SIG-M5 treated with dmso at 0.1 percent for 504 hours (cell line): ENCODE results near the gene SIAH3.

Experiments
- DNase-seq: peaks from one replicate; lab custom pipeline; 2025; ENCODE audit not compliant: unreplicated experiment; lab: John Stamatoyannopoulos, UW

SIAH3 gene

GRCh38 chr13:45863709-45864590 is 12.4 kb upstream of the SIAH3 start:
- no peak for DNase-seq

GRCh38 chr13:45861322-45861721 is 9.8 kb upstream of the SIAH3 start:
- no peak for DNase-seq

DNA sequence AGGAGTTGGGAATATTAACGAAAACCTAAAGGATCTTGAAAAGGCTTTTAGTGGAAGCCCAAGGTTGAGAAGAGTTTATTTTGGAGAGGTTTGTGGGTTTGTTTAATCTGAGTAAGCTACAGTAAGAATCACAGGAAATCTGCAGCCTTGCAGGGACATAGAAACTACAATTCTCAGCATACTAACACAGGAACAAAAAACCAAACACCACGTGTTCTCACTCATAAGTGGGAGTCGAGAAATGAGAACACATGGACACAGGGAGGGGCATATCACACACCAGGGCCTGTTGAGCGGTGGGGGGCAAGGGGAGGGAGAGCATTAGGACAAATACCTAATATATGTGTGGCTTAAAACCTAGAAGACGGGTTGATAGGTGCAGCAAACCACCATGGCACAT is 8.7 kb upstream of the SIAH3 start:
- no peak for DNase-seq

GRCh38 chr13:45859705-45860104 is 8.2 kb upstream of the SIAH3 start:
- DNase-seq = no peak

DNA sequence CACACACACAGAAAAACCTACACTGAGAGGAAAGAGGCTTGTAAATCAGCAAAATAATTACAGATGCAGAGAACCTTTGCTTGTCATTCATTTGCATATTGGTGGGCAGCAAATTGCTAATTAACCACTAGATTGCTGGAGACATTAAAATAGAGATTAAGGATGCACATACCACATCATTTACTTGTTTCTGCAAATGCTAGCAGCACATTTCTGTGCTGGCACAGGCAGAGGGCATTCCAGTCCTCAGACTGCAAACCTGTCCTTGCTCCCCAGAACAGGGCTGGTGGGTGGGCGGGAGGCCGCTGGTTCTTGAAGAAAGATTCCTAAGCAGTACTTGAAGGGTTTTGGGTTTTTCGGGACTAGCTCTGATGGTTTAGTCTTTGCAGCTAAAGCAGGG is 941 bp upstream of the SIAH3 start:
- DNase-seq = no peak

GRCh38 chr13:45851956-45852355 is 403 bp upstream of the SIAH3 start:
- no peak for DNase-seq

GRCh38 chr13:45850027-45850613 is 1.4 kb downstream of the SIAH3 start:
- DNase-seq = no peak

- DNase-seq = peak; percentile 6
Observed at GRCh38 chr13:45849408-45849807, 2.1 kb downstream of the SIAH3 start.

DNA sequence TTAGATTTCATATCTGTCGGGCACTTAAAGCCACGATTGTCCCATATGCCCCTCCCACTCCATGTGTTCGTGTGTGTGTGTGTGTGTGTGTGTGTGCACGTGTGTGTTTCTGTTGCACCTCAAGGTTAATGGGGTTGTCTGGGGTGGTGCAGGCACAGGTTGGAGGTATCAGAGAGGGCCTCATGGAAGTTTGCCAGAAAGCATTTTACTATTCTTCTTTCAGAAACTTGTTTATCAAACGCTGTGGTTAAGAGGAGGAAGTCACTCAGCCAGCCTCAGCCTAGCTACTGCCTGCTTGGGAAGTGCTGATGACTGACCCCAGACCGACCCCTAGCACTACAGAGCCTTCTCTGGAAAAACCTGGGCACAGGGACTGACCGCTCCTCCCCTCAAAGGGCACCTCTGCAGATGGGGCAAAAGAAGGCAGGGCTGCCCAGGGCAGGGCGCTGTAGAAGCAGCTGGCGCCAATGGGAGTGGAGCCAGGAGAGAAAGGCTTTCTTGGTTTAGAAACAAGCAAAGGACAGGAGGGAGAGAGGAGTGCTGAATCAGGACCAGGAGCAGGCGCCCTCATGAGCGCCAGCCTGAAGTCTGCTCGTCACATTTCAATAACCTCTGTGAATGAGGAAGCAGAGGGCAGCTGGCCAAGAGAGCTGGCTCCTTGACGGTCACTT is 3.9 kb downstream of the SIAH3 start:
- peak; percentile 59 for DNase-seq

DNA sequence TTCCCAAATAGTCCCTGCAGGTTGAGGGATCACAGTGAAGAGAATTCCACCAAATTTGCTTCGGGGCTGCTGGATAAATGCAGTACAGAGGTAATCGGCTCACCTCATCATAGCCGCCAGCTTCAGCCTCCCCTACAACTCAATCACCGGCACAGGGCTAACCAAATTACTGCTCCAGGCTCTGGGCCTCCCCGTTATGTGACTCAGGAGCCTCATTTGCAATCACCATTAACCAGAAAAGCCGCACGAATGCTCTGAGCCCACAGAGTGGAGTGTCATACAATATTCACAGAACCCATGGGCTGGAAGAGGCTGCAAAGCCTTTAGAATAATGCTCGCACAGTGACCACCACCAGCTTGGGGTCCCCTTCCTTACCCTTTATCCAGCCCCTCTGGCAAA is 4.9 kb downstream of the SIAH3 start:
- no peak for DNase-seq

- DNase-seq = no peak
Observed at GRCh38 chr13:45838171-45838745, 13.3 kb downstream of the SIAH3 start.

- no peak for DNase-seq
Observed at GRCh38 chr13:45837111-45837510, 14.4 kb downstream of the SIAH3 start.

- no peak for DNase-seq
Observed at GRCh38 chr13:45834411-45834994, 17.1 kb downstream of the SIAH3 start.

DNA sequence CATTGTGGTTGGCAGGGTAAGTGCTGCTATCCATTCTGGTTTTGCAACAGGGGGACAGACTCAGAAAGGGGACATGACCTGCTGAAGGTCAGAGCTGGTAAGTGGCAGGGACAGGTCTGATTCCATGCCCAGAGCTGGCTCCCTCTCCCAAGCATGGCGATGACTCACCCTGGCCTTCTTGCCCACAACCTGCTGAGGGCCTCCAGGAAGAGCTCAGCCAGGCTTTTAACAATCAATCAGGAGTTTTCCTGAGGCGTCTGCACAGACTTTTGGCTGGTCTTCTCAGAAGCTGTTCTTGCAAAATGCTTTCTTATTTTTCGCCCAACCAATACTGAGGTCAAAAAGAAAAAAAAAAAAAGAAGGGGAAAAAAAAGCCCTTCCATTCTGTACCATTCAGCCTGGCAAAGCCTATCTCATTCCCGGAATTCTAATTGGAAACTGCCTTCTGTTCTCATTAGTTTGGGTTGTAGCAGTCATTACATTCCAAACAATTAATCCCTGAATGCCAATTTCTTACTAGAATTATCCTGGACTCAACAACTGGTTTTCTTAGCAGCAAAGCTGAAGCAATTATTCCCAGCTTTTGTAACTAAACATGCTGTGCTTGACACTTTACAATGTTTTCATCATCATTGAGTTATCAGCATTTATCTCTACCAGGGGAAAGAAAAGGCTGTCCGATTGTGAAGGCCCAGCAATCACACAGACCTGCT is 17.7 kb downstream of the SIAH3 start:
- DNase-seq = no peak

GRCh38 chr13:45833242-45833641 is 18.3 kb downstream of the SIAH3 start:
- no peak for DNase-seq

DNA sequence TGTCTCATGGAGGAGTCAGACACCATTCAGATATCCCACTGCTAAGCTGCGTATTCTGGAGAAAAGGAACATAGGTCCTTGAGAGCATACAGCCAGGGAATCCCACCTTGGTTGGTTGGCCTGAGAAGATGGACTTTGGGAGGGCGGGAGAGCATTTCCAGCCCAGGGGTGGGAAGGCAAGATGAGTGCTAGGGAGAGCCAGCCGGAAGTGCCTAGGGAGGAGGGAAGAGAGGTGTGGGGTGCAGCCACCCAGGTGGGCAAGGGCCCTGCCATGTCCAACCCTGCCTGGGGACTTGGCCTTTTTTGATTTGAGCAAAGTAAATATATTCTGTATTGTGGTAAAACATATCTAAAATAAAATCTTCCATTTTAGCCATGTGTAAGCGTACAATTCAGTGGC is 19.7 kb downstream of the SIAH3 start:
- DNase-seq = no peak

GRCh38 chr13:45830121-45830520 is 21.4 kb downstream of the SIAH3 start:
- DNase-seq = no peak

DNA sequence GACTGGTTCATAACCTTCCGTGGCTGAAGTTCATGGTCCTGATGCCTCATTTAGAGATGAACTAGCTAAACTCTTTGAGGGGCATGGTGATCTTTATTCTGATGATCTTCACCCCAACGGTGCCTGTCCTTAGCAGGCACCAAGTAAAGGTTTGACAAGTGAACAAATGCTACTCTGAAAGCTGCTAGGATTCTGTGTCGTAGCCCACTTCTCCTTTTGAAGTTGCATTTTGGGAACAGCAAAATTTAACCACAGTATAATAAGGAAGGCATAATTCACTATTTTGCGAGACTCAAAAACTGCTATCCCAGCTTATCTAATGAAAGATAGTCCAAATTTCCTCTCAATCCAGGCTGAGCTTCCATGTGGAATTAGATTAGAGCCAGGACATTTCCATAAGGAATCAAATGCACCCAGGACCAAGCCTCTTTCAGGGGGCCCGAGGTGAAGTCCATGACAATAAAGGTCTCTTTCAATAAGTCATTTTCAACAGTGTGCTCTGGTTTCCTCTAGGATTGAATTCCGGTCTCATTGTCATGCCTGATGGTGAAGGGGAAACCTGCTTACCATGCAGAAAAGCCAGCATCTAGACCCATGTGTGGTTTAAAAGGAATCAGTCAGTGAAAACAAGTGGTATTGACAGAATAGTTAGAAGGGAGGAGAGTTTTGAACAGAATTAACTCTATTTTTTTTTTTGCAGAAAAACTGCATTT is 23.1 kb downstream of the SIAH3 start:
- peak; percentile 35 for DNase-seq

DNA sequence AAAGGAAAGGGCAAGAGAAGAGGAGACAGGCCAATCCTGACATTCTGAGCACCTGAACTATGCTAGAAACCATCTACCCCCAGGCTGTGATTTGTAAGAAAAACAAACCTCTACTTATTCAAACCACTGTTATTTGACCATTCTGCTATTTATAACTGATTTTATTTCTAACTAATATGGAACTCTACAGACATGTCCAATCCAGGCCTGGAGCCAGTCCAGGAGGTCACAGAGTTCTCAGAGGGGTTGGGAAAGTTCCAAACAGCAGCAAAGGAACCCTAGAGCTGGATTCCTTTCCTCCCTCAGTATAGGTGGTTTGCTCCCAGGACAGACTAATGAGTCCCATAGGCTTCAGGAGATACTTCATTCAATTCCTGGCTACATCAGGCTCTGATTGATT is 24.2 kb downstream of the SIAH3 start:
- no peak for DNase-seq

DNA sequence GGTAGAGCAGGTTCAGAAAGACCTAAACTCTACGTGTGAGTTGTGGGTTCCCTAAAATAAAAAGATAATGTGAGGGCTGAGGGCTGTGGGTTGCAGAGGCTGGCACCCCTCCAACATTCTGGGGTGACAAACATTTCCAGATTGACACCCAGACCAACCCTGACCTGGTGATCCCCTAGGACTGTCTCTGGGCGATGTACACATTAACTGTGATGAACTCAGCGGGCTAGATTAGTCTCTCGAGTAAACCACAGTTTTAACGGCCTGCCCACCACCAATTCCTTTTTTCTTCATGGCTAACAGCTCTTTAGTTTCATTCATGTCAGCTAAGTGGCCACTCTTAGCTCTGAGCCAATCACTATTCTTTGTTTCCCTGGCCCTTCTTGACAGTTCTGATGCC is 24.8 kb downstream of the SIAH3 start:
- peak; percentile 63 for DNase-seq
